ENCODE measurements around the gene TNF.
"Not testable (repeated sequence)": the region's sequence is repeated elsewhere in the genome, so short reads cannot be mapped to it uniquely, and the experiment has no call there.

TNF gene

DNA sequence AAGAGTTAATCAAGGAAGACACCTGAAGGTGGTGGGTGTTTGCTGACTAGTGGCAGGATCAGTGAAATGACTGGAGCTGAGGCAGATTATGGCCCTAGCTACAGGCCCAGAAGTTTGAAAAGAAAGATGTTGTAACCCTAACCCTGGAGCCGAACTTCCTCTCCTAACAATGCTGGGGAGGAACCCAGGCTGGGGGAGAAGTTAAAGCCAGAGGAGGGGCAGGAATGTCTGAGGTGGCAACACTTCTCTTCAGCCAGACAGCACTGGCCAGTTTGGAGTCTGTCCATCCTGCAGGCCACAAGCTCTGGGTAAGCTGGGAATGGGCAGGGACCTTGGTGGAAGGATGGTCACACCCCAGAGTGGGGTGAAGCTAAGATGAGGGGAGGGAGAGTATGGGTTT, 10.6 kb downstream of the TNF start, which contains the start of gene LST1:
Gene LST1 (plus strand): TSS at position 270 of the 400 bp plus-strand sequence. CDS start 1,023 bp downstream, outside the sequence.
- H3K9me3 ChIP-seq (ENCODE audit: control insufficient read depth, low read length) = no peaks in the 10 kb centered on the region
- H3K27me3 ChIP-seq (replicated peaks; ENCODE audit: control insufficient read depth, insufficient read depth, low read length) = no peaks in the 10 kb centered on the region
- H3K9ac ChIP-seq (ENCODE audit: low read length) = no peak within 1 kb of the TSS
- no peak within 1 kb of the TSS for H3K4me3 ChIP-seq (ENCODE audit: low read length)
- no peak for DNase-seq (ENCODE audit: low read depth)
- no peaks in the 10 kb centered on the region for H3K36me3 ChIP-seq (ENCODE audit: control insufficient read depth, insufficient read depth, low read length, severe bottlenecking)
- peaks cover 6% of the 10 kb centered on the region for H3K4me1 ChIP-seq (ENCODE audit: control insufficient read depth, insufficient read depth, low read length)

DNA sequence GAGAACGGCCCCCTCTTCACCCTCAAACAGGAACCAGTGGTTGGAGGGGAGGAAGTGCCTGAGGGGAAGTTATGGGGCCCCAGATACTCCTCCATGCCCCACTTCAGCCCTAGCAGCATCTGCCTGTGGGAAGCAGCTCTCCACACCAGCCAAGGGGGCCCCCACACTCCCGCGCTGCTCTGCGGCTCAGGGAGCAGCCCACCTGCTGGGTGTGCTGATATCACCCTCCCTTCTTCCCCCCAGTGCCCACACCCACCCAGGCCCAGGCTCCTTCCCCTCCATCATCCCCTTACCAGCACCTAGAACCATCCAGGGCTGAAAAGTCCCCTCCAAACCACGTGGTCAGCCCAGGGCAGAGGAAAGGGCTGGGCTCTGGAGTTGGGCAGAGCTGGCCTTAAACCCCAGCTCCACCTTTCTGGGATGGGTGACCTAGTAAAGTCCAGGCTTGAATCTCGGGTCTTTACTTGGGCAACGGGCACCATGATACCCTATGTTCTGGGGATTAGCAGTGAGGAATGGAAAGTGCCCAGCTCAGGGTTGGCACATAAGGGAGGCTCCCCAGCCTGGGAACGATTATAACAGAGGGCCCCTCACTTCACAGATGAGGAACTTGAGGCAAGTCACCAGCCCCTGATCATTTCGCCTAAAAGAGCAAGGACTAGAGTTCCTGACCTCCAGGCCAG, 11.4 kb downstream of the TNF start:
- no peak overlapping the region for H3K4me3 ChIP-seq (ENCODE audit: low read length)
- H3K9me3 ChIP-seq (ENCODE audit: control insufficient read depth, low read length) = no peaks in the 10 kb centered on the region
- DNase-seq (ENCODE audit: low read depth) = no peak
- no peaks in the 10 kb centered on the region for H3K36me3 ChIP-seq (ENCODE audit: control insufficient read depth, insufficient read depth, low read length, severe bottlenecking)
- H3K4me1 ChIP-seq (ENCODE audit: control insufficient read depth, insufficient read depth, low read length) = peaks cover 2% of the 10 kb centered on the region
- H3K27me3 ChIP-seq (replicated peaks; ENCODE audit: control insufficient read depth, insufficient read depth, low read length) = no peaks in the 10 kb centered on the region
- no peak overlapping the region for H3K9ac ChIP-seq (ENCODE audit: low read length)

DNA sequence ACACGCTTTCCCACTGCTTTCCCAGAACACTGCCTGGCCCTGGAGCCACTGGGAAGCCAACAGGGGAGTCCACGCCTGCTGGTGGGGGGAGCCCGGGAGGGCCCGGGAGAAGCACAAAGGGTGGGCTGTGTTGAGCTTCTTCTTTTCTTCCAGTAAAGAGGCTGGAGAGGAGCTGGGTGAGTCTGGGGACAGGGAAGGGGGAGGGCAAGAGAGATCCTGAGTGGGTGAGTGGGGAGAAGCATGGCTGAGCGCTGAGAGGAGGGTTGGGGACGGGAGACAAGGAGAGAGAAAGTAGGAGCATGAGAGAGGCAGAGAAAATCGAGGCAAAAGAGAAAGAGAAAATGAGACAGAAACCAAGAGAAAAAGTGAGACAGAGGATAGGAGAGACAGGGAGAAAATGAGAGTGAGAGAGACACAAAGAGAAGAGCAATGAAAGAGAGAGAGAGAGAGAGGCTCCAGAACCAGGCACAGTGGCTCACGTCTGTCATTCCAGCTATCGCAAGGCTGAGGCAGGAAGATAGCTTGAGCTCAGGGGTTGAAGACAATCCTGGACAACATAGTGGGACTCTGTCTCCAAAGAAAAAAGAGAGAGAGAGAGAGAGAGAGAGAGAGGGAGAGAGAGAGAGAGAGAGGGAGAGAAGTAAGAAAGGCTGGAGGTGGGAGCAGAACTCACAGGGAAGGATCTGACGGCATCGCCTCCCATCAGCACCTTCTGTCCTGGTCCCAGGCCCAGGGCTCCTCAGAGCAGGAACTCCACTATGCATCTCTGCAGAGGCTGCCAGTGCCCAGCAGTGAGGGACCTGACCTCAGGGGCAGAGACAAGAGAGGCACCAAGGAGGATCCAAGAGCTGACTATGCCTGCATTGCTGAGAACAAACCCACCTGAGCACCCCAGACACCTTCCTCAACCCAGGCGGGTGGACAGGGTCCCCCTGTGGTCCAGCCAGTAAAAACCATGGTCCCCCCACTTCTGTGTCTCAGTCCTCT, 12.7 kb downstream of the TNF start:
- Histone ChIP-seq H3K27me3 (replicated peaks; ENCODE audit: control insufficient read depth, insufficient read depth, low read length) (no peaks in the 10 kb centered on the region), H3K4me1 (ENCODE audit: control insufficient read depth, insufficient read depth, low read length) (no peaks in the 10 kb centered on the region), H3K9me3 (ENCODE audit: control insufficient read depth, low read length) (no peaks in the 10 kb centered on the region), H3K36me3 (ENCODE audit: control insufficient read depth, insufficient read depth, low read length, severe bottlenecking) (no peaks in the 10 kb centered on the region), H3K4me3 (ENCODE audit: low read length) (no peak overlapping the region), H3K9ac (ENCODE audit: low read length) (no peak overlapping the region)
- no peak for DNase-seq (ENCODE audit: low read depth)

DNA sequence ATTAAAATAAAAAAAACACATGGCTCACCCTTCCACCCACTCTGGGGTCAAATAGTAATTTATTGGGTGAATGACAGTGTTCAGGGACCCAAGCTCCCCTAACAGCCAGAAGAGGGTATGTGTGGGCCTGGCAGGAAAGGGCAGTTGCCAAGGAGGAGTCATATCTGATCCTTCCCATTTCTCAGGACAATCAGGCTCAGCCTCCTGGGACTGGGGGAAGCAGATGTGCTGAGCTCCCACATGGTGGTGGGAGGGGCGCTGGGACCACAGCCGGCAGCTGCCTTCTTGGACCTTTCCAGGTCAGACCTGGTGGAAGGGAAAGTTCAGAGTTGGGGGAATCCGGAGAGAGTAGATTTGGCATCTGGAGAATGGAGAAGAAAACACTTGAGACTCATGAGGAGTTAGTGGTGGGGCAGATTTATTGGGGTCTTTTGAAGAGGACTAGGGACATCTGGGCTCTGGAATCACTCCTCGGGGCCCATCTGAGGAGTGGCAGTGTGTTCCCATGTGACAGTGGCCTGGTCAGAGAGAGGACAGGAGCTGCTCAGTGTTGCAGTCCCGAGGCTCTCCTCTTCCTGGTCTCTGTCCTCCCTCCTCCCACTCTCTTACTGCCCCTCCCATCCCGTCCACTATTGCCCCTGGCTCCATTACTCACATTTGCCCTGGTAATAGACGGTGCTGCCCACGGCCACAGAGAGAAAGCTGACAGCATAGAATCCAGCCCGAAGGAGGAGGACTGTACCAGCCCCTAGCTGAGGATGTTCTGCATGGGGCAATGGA, 13.7 kb downstream of the TNF start:
- Histone ChIP-seq H3K4me3 (ENCODE audit: low read length) (no peak overlapping the region), H3K27me3 (replicated peaks; ENCODE audit: control insufficient read depth, insufficient read depth, low read length) (no peaks in the 10 kb centered on the region), H3K9ac (ENCODE audit: low read length) (no peak overlapping the region), H3K4me1 (ENCODE audit: control insufficient read depth, insufficient read depth, low read length) (no peaks in the 10 kb centered on the region), H3K9me3 (ENCODE audit: control insufficient read depth, low read length) (no peaks in the 10 kb centered on the region), H3K36me3 (ENCODE audit: control insufficient read depth, insufficient read depth, low read length, severe bottlenecking) (no peaks in the 10 kb centered on the region)
- DNase-seq (ENCODE audit: low read depth) = no peak

DNA sequence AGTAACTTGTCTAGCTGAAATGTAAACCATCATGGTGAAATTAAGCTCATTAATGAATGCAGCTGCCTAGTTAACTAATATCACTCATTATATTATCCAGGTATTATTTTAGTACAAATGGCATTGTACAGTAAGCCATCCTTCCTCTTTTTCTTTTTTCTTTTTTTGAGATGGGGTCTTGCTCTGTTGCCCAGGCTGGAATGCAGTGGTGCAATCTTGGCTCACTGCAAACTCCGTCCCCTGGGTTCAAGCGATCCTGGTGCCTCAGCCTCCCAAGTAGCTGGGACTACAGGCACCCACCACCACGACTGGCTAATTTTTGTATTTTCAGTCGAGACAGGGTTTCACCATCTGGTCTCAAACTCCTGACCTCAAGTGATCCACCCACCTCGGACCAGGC, 15.3 kb downstream of the TNF start:
- not testable (repeated sequence) for H3K9me3 ChIP-seq (ENCODE audit: control insufficient read depth, low read length); H3K4me3 ChIP-seq (ENCODE audit: low read length); DNase-seq (ENCODE audit: low read depth); H3K36me3 ChIP-seq (ENCODE audit: control insufficient read depth, insufficient read depth, low read length, severe bottlenecking); H3K9ac ChIP-seq (ENCODE audit: low read length); H3K27me3 ChIP-seq (replicated peaks; ENCODE audit: control insufficient read depth, insufficient read depth, low read length); H3K4me1 ChIP-seq (ENCODE audit: control insufficient read depth, insufficient read depth, low read length)

DNA sequence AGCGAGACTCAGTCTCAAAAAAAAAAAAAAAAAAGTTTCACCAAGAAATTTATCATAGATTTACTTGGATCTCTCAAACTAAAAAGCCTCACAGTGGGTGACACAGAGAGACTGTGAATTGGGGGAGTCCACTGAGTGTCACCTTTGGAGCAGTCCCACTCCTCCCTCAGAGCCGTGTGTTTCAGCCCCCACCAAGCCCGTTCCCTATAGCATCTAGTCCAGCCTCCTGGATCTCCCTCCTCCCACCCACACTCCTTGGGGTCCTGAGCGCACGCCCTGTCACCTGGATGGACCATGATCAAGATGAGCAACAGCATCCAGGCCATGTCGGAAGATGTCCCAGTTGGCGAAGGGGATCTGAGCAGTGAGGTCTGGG, 17.0 kb downstream of the TNF start:
- Histone ChIP-seq H3K4me1 (ENCODE audit: control insufficient read depth, insufficient read depth, low read length) (no peaks in the 10 kb centered on the region), H3K9ac (ENCODE audit: low read length) (no peak overlapping the region), H3K27me3 (replicated peaks; ENCODE audit: control insufficient read depth, insufficient read depth, low read length) (no peaks in the 10 kb centered on the region), H3K36me3 (ENCODE audit: control insufficient read depth, insufficient read depth, low read length, severe bottlenecking) (no peaks in the 10 kb centered on the region), H3K9me3 (ENCODE audit: control insufficient read depth, low read length) (no peaks in the 10 kb centered on the region), H3K4me3 (ENCODE audit: low read length) (no peak overlapping the region)
- no peak for DNase-seq (ENCODE audit: low read depth)

DNA sequence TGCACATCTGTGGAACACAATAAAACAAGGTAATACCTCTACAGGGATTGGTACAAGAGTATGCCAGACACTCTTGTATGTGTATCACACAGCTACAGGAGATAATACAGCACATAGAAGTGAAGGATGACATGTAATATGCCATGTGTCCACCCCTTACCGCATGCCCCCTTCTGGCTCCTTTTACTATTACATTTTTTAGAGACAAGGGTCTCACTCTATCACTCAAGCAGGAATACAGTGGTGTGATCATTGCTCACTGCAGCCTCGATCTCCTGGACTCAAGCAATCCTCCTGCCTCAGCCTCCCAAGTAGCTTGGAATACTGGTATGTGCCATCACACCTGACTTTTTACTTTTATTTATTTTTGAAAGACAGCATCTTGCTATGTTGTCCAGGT, 21.6 kb downstream of the TNF start:
- H3K4me1 ChIP-seq (ENCODE audit: control insufficient read depth, insufficient read depth, low read length) = no peaks in the 10 kb centered on the region
- peak; percentile 41 for DNase-seq (ENCODE audit: low read depth)
- H3K9me3 ChIP-seq (ENCODE audit: control insufficient read depth, low read length) = no peaks in the 10 kb centered on the region
- H3K4me3 ChIP-seq (ENCODE audit: low read length) = no peak overlapping the region
- no peaks in the 10 kb centered on the region for H3K36me3 ChIP-seq (ENCODE audit: control insufficient read depth, insufficient read depth, low read length, severe bottlenecking)
- H3K9ac ChIP-seq (ENCODE audit: low read length) = no peak overlapping the region
- no peaks in the 10 kb centered on the region for H3K27me3 ChIP-seq (replicated peaks; ENCODE audit: control insufficient read depth, insufficient read depth, low read length)

DNA sequence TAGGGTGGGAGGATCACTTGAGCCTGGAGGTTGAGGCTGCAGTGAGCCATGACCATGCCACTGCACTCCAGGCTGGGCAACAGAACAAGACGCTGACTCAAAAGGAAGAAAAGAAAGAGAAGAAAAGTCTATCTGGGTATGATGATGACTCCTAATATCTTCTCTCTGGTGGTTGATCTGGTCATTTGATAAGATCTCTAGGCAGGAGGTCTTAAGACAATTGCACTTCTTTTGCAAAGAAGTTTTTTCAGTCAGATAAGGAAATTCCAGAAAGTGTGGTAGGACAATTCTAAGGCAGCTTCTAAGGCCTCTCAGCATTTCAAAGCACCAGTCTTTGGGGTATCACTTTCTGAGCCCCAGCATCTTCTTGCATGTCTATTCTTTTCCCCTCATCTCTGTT, 32.0 kb downstream of the TNF start:
- no peak overlapping the region for H3K4me3 ChIP-seq (ENCODE audit: low read length)
- DNase-seq (ENCODE audit: low read depth) = no peak
- no peak overlapping the region for H3K9ac ChIP-seq (ENCODE audit: low read length)
- no peaks in the 10 kb centered on the region for H3K27me3 ChIP-seq (replicated peaks; ENCODE audit: control insufficient read depth, insufficient read depth, low read length)
- H3K4me1 ChIP-seq (ENCODE audit: control insufficient read depth, insufficient read depth, low read length) = no peaks in the 10 kb centered on the region
- no peaks in the 10 kb centered on the region for H3K36me3 ChIP-seq (ENCODE audit: control insufficient read depth, insufficient read depth, low read length, severe bottlenecking)
- H3K9me3 ChIP-seq (ENCODE audit: control insufficient read depth, low read length) = no peaks in the 10 kb centered on the region

DNA sequence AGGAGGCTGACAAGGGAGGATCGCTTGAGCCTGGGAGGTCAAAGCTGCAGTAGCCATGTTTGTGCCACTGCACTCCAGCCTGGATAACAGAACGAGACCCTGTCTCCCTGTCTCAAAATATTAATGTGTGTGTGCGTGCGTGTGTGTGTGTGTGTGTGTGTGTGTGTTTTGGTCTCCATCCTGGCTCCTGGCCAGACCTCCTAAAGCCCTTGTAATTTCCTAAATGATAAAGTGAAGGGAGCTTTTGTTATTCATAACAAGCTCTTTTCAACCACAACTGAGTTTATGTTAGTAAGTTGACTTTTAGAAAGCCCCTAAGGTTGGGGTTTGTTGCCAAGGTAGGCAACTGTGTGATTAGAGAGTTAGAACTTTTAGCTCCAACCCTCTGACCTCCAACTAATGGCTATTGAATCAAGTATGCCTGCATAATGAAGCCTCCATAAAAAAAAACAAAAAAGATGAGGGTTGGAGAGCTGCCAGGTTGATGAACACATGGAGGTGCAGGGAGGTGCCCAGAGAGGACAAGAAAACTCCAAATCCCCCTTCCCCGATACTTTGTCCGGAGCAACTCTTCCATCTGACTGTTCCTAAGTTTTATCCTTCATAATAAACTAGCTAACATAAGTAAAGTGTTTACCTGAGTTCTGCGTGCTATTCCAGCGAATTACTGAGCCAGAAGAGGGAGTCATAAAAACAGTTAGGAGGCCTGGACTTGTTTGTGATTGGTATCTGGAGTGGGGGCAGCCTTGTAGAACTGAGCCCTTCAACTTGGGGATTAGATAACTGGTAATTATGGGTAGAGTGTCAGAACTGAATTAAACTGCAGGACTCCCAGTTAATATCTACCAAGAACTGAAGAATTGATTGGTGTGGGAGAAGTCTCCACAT, 34.4 kb downstream of the TNF start:
- H3K36me3 ChIP-seq (ENCODE audit: control insufficient read depth, insufficient read depth, low read length, severe bottlenecking) = no peaks in the 10 kb centered on the region
- DNase-seq (ENCODE audit: low read depth) = no peak
- no peak overlapping the region for H3K9ac ChIP-seq (ENCODE audit: low read length)
- no peak overlapping the region for H3K4me3 ChIP-seq (ENCODE audit: low read length)
- H3K27me3 ChIP-seq (replicated peaks; ENCODE audit: control insufficient read depth, insufficient read depth, low read length) = no peaks in the 10 kb centered on the region
- H3K4me1 ChIP-seq (ENCODE audit: control insufficient read depth, insufficient read depth, low read length) = no peaks in the 10 kb centered on the region
- H3K9me3 ChIP-seq (ENCODE audit: control insufficient read depth, low read length) = no peaks in the 10 kb centered on the region

DNA sequence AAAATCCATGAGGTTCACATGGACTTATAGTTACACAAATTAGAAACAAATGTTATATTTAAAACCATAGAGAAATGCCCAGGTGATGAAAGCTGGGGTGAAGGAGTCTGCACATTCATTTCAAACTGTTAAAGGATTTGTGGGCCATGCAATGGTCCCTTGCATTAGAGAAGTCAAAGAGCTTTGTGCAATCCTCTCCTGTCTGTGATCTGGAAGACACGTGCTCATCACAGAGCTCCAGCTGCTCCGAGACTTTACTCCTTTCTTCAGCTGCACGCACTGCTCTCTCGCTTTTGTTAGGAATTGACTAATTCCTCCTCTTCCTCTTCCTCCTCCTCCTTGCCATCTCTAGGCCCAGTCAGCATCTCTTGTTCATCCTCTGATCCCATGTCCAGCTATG, 35.6 kb downstream of the TNF start:
- Histone ChIP-seq H3K4me1 (ENCODE audit: control insufficient read depth, insufficient read depth, low read length) (no peaks in the 10 kb centered on the region), H3K27me3 (replicated peaks; ENCODE audit: control insufficient read depth, insufficient read depth, low read length) (no peaks in the 10 kb centered on the region), H3K9me3 (ENCODE audit: control insufficient read depth, low read length) (no peaks in the 10 kb centered on the region), H3K36me3 (ENCODE audit: control insufficient read depth, insufficient read depth, low read length, severe bottlenecking) (no peaks in the 10 kb centered on the region), H3K4me3 (ENCODE audit: low read length) (no peak overlapping the region), H3K9ac (ENCODE audit: low read length) (no peak overlapping the region)
- peak; percentile 24 for DNase-seq (ENCODE audit: low read depth)

Measured in adipocyte (in vitro differentiated cells).